MCF 10A (cell line): ENCODE results near the gene SNAP47. TPM values are rescaled to one million over a fixed set of nuclear protein-coding genes. Genes with fewer than 3 reads are reported as not detected.

ENCODE experiments used
- BruUV-seq: library from RNA; stranded (reverse); fragments of 400-500 nt; replicated peaks from 2 replicates; lab custom pipeline; 2021; lab: Mats Ljungman, UMichigan
- CTCF ChIA-PET: fragments of 300-600 bp; sonication (Branson Sonifier 250); formaldehyde crosslinking; extraction: SDS; loops from one replicate; lab custom pipeline; 2021; ENCODE audit warnings: antibody characterized with exemption, inconsistent platforms; lab: Yijun Ruan, JAX
- POLR2A ChIA-PET: fragments of 300-600, 350-650 bp; sonication (Branson Sonifier 250); formaldehyde crosslinking; extraction: SDS; loops from one replicate; lab custom pipeline; 2020; ENCODE audit warnings: antibody characterized with exemption, inconsistent platforms; lab: Yijun Ruan, JAX
- DNase-seq: peaks from one replicate; pipeline ENCODE4 v3.0.0-alpha.2; 2018; ENCODE audit not compliant: unreplicated experiment
- H3K27ac Mint-ChIP-seq: one replicate; pipeline ENCODE4 v1.8.0; 2022; ENCODE audit warnings: mild to moderate bottlenecking, low read depth, mixed read lengths; ENCODE audit not compliant: unreplicated experiment
- H3K27me3 Mint-ChIP-seq: one replicate; pipeline ENCODE4 v1.8.0; 2022; ENCODE audit warnings: mixed read lengths; ENCODE audit not compliant: insufficient read depth, unreplicated experiment
- H3K36me3 Mint-ChIP-seq: one replicate; pipeline ENCODE4 v1.8.0; 2022; ENCODE audit warnings: mild to moderate bottlenecking, moderate library complexity, mixed read lengths; ENCODE audit not compliant: insufficient read depth, unreplicated experiment
- H3K4me1 Mint-ChIP-seq: one replicate; pipeline ENCODE4 v1.8.0; 2022; ENCODE audit warnings: mixed read lengths; ENCODE audit not compliant: insufficient read depth, unreplicated experiment
- H3K4me3 Mint-ChIP-seq: one replicate; pipeline ENCODE4 v1.8.0; 2022; ENCODE audit warnings: mild to moderate bottlenecking, moderate library complexity, mixed read lengths; ENCODE audit not compliant: unreplicated experiment
- H3K9me3 Mint-ChIP-seq: one replicate; pipeline ENCODE4 v1.8.0; 2022; ENCODE audit warnings: mixed read lengths; ENCODE audit not compliant: unreplicated experiment
- intact Hi-C: fragments of 100-400 bp; cut with micrococcal nuclease; formaldehyde crosslinking; loops from 2 replicates; pipeline ENCODE4 v1.14.1; 2022
- total RNA-seq: library from RNA; stranded (reverse); gene quantifications from 2 replicates; pipeline ENCODE4 v1.2.3, GENCODE V29; 2022
- TF ChIP-seq, protein P1 (sequence below): fragments of 200-600 bp; IDR thresholded peaks from one replicate; pipeline ENCODE4 v1.8.0; 2022; ENCODE audit warnings: antibody characterized with exemption, mild to moderate bottlenecking; ENCODE audit not compliant: unreplicated experiment

SNAP47 gene
- total RNA-seq, 1 experiment from 2014 or later, result 44.0 TPM

DNA sequence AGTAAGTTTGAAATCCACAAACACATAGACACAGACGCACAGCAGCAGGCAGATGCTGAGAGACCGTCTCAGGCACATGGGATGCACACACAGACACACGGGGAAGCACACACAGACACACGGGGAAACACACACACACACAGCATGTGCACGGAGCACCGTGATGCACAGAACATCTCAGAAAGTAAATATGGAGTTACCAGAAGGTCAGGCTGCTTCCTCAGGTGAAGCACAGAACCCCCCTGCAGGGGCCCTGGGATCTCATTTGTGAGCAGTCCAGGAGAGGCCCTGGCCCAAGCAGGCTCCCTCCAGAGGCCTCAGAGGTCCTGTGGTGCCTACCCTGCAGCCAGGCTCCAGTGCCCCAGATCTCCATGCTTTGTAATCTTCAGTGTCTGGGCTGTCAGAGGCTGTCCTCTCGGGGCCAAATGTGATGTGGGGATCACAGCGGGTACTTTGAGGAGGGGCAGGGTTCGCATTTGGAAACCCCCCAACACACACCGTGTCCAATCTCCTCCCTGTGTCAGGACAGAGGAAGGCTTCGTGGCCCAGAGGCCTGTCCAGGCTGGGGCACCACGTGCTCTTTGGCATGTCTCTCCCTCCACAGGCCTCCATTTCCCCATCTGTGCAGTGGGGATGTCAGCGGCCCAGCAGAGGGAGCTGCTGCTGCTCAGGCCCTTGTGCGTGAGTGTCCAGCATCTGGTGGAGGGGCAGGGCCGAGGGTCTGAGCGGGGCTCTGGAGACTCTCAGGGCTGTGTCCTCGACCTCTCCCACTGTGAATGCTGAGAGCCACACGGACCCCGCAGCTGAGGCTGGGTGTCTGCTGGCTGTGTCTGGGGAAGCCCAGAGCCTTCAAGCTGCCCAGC, 57.2 kb downstream of the SNAP47 start:
- Mint-ChIP-seq H3K27ac (no peak overlapping the region), H3K4me3 (no peak overlapping the region), H3K4me1 (peaks cover 7% of the 10 kb centered on the region), H3K36me3 (no peaks in the 10 kb centered on the region), H3K27me3 (no peaks in the 10 kb centered on the region), H3K9me3 (no peaks in the 10 kb centered on the region)
- intact Hi-C loops, result no loop called here
- no TSS peak for BruUV-seq
- TF ChIP-seq, protein P1, sequence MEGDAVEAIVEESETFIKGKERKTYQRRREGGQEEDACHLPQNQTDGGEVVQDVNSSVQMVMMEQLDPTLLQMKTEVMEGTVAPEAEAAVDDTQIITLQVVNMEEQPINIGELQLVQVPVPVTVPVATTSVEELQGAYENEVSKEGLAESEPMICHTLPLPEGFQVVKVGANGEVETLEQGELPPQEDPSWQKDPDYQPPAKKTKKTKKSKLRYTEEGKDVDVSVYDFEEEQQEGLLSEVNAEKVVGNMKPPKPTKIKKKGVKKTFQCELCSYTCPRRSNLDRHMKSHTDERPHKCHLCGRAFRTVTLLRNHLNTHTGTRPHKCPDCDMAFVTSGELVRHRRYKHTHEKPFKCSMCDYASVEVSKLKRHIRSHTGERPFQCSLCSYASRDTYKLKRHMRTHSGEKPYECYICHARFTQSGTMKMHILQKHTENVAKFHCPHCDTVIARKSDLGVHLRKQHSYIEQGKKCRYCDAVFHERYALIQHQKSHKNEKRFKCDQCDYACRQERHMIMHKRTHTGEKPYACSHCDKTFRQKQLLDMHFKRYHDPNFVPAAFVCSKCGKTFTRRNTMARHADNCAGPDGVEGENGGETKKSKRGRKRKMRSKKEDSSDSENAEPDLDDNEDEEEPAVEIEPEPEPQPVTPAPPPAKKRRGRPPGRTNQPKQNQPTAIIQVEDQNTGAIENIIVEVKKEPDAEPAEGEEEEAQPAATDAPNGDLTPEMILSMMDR, result peak; percentile 7
- POLR2A ChIA-PET, result interaction anchor here (0.8 to 2.2 kb wide), 3 partner anchors 13 to 32 kb away, joined by 3 to 11 read pairs (median 3); no protein-coding TSS in a partner anchor
- DNase-seq, result no peak
- CTCF ChIA-PET, result interaction anchor here (1.3 kb wide), 1 partner anchor 13 kb away, joined by 4 read pairs; no protein-coding TSS in a partner anchor

DNA sequence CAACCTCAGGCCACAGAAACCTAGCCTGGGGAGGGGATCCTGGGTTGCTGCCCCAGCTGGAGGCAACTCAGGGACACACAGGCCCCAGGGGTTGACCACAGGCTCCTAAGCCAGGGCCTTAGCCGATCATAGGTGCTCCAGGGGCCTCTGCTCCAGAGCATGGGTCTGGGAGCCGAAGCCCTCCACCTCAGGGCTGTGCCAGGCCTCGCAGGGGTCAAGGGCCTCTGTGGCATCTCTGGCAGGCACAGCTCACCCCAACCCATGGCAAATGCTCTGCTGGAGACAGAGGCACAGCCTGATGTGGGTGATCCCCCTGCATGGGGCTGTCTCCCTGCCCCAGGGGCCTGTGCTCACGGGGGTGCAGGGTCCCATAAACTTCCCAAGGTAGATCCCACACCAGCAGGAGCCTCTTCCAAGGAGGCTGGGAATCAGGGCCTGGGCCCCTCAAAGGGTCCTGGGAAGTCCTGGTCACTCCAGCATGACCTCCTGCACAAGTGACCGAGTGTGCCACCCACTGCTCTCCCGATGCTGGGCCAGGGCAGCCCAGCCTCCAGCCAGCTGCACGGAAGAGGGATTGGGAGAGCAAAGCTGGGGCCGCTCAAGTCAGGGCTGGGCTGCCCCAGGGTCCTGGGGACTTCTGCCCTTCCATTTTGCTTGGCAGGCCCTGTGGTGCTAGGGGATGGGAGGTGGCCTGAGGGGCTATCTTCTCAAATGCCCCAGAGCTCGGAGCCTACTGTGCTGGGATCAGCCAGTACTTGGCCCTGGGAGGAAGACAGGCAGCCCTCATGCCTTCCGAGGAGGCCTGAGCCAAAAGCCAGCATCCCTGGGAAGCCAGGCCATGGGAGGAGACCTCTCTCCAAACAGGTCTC, 58.1 kb downstream of the SNAP47 start:
- Mint-ChIP-seq H3K36me3 (no peaks in the 10 kb centered on the region), H3K9me3 (no peaks in the 10 kb centered on the region), H3K27me3 (peaks cover 6% of the 10 kb centered on the region), H3K4me1 (peaks cover 7% of the 10 kb centered on the region), H3K4me3 (no peak overlapping the region), H3K27ac (no peak overlapping the region)
- TF ChIP-seq, protein P1, result no peak
- DNase-seq, result no peak
- POLR2A ChIA-PET, result interaction anchor here (0.8 to 2.2 kb wide), 5 partner anchors 10 to 33 kb away, joined by 3 to 11 read pairs (median 5); no protein-coding TSS in a partner anchor
- BruUV-seq, result no TSS peak
- CTCF ChIA-PET, result interaction anchor here (0.7 to 2.9 kb wide), 4 partner anchors 10 to 31 kb away, joined by 3 to 15 read pairs (median 4); no protein-coding TSS in a partner anchor
- intact Hi-C loops, result no loop called here

DNA sequence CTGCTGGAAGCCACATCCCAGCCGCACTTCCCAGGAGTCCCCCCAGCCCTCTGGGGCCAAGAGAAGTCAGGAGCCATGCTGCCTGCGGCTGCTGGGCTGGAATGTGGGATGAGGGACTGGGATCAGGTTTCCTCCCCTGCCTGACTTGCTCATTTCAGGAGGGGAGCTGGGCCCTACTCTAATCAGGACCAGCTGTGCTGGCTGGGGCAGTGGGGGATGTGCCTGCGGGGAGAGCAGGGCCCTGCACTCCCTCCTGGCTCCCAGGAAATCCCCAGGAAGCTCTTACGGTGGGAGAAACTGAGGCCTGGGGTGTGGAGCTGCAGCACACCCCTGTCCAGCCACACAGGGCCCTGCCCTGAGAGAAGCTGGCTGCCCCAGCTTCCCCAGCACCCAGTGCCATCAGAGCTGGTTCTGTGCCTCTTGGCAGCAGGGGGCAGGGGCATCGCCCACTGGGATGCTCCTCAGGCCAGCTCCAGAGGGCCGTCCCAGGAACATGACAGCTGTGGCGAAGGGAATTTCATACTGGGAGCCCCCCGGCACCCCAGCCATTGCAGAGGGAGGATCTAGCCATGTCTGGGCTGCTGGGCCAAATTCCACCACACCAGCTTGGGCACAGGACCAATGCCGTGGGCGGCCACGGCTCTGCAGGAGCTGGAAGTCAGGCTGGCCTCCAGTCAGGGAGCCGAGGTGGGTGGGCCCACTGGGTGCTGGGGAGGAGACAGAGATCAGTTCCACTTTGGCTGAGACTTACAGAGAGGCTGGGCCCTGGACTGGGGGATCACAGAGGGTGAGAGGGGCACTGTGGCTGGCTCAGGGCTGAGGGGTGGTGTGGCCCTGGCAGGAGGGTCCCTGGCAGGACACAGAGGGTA, 58.9 kb downstream of the SNAP47 start:
- H3K36me3 Mint-ChIP-seq, result no peaks in the 10 kb centered on the region
- POLR2A ChIA-PET, result interaction anchor here (0.6 to 2.2 kb wide), 6 partner anchors 9 to 524 kb away, joined by 3 to 11 read pairs (median 4); partner anchors contain the start of genes JMJD4 and SNAP47
- H3K4me3 Mint-ChIP-seq, result no peak overlapping the region
- TF ChIP-seq, protein P1, result no peak
- H3K9me3 Mint-ChIP-seq, result no peaks in the 10 kb centered on the region
- CTCF ChIA-PET, result interaction anchor here (0.6 to 2.9 kb wide), 8 partner anchors 9 to 393 kb away, joined by 3 to 15 read pairs (median 4); no protein-coding TSS in a partner anchor
- DNase-seq, result peak; percentile 87
- H3K4me1 Mint-ChIP-seq, result peaks cover 7% of the 10 kb centered on the region
- H3K27ac Mint-ChIP-seq, result peak overlapping the region; percentile 44
- H3K27me3 Mint-ChIP-seq, result peaks cover 10% of the 10 kb centered on the region
- intact Hi-C loops, result no loop called here
- no TSS peak for BruUV-seq
